Measurements from ENCODE around the gene CLDN8.

- TF ChIP-seq EZH2 (IDR thresholded peaks at IDR 0.05; ENCODE audit: borderline replicate concordance, low read length) = no peak
- no peak for TF ChIP-seq CTCF (IDR thresholded peaks at IDR 0.05; ENCODE audit: low read length)
Measured at GRCh38 chr21:30216041-30216723, at the start of gene CLDN8.
